ENCODE data around the gene PPT2. TPM values are rescaled to one million over a fixed set of nuclear protein-coding genes. Genes with fewer than 3 reads are reported as not detected.

Gene PPT2
- total RNA-seq, 1 experiment from 2014 or later, result 30.0 TPM

DNA sequence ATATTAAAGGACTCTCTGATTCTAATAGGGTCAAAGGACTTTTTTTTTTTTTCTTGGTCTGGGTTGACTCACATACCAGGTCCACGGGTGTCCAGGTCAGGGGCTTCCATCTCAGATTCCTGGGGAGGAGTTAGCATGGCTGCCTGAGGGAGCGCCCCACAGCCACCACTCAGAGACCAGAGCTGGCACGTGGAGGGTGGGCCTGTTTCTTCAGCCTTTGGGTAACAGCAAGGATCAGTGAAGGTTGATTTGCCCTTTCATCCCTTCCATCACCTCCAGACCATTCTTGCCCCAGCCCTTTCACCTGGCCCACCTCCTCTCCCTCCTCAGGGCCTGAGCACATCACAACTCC is 44.4 kb downstream of the PPT2 start:
- Mint-ChIP-seq H3K4me1 (peaks cover 28% of the 10 kb centered on the region), H3K27ac (no peak overlapping the region), H3K27me3 (ENCODE audit: low read depth) (peaks cover 3% of the 10 kb centered on the region; the same call in 1 of the 2 replicates), H3K4me3 (no peak overlapping the region), H3K9me3 (no peaks in the 10 kb centered on the region), H3K36me3 (no peaks in the 10 kb centered on the region)
- ATAC-seq (no peak), DNase-seq (ENCODE audit: low spot score) (no peak)
- TF ChIP-seq PRDM15 (CRISPR knock-in tag; IDR thresholded peaks at IDR 0.05), result no peak
- TF ChIP-seq, protein P1, sequence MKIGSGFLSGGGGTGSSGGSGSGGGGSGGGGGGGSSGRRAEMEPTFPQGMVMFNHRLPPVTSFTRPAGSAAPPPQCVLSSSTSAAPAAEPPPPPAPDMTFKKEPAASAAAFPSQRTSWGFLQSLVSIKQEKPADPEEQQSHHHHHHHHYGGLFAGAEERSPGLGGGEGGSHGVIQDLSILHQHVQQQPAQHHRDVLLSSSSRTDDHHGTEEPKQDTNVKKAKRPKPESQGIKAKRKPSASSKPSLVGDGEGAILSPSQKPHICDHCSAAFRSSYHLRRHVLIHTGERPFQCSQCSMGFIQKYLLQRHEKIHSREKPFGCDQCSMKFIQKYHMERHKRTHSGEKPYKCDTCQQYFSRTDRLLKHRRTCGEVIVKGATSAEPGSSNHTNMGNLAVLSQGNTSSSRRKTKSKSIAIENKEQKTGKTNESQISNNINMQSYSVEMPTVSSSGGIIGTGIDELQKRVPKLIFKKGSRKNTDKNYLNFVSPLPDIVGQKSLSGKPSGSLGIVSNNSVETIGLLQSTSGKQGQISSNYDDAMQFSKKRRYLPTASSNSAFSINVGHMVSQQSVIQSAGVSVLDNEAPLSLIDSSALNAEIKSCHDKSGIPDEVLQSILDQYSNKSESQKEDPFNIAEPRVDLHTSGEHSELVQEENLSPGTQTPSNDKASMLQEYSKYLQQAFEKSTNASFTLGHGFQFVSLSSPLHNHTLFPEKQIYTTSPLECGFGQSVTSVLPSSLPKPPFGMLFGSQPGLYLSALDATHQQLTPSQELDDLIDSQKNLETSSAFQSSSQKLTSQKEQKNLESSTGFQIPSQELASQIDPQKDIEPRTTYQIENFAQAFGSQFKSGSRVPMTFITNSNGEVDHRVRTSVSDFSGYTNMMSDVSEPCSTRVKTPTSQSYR (CRISPR knock-in tag; IDR thresholded peaks at IDR 0.05), result no peak
- no peak for TF ChIP-seq TCF7 (CRISPR knock-in tag; IDR thresholded peaks at IDR 0.05; ENCODE audit: low read depth)
- TF ChIP-seq, protein P2, sequence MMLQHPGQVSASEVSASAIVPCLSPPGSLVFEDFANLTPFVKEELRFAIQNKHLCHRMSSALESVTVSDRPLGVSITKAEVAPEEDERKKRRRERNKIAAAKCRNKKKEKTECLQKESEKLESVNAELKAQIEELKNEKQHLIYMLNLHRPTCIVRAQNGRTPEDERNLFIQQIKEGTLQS (CRISPR knock-in tag; conservative IDR thresholded peaks at IDR 0.05), result no peak
- no peak for TF ChIP-seq NFYB (CRISPR knock-in tag; conservative IDR thresholded peaks at IDR 0.05; ENCODE audit: low read depth)
- no peak for TF ChIP-seq SMAD4 (CRISPR knock-in tag; IDR thresholded peaks at IDR 0.05)
- TF ChIP-seq, protein P3, sequence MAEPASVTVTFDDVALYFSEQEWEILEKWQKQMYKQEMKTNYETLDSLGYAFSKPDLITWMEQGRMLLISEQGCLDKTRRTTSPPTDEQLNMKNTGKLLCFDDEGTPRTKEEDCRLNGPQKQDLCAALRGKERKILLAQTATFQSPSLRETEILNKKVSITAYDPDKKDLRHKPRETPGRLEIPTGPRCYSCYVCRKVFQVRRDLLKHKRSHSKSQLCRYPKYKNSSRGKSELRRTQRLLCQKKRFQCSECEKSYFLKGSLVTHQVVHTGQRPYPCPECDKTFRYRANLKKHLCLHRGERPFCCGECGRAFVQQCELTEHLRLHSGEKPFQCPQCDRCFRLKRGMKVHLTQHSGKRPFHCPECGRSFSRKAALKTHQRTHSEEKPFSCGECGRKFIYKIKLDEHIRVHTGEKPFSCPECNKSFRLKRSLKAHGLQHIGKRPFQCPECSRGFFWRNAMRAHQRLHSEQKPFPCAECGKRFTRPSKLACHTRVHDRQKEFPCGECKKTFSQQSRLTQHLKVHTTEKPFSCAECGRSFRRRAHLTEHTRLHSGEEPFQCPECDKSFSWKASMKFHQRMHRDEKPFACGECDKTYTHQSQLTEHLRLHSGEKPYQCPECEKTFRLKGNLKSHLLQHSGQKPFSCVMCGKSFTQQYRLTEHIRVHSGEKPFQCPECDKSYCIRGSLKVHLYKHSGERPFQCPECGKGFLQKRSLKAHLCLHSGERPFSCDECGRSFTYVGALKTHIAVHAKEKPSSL (CRISPR knock-in tag; conservative IDR thresholded peaks at IDR 0.05), result no peak
- TF ChIP-seq SP1 (CRISPR knock-in tag; conservative IDR thresholded peaks at IDR 0.05), result no peak
- TF ChIP-seq IRF1 (CRISPR knock-in tag; IDR thresholded peaks at IDR 0.05), result no peak
- no peak for TF ChIP-seq TEAD4 (CRISPR knock-in tag; IDR thresholded peaks at IDR 0.05)
- no peak for TF ChIP-seq E2F5 (CRISPR knock-in tag; IDR thresholded peaks at IDR 0.05)
- no peak for TF ChIP-seq RELA (CRISPR knock-in tag; IDR thresholded peaks at IDR 0.05; ENCODE audit: borderline replicate concordance)
- no peak for TF ChIP-seq ZNF121 (CRISPR knock-in tag; IDR thresholded peaks at IDR 0.05)
- no peak for TF ChIP-seq KAT7 (CRISPR knock-in tag; IDR thresholded peaks at IDR 0.05; ENCODE audit: borderline replicate concordance)
- no peak for TF ChIP-seq GRHL2 (CRISPR knock-in tag; IDR thresholded peaks at IDR 0.05; ENCODE audit: insufficient replicate concordance, severe bottlenecking)
- no peak for TF ChIP-seq MYBL2 (CRISPR knock-in tag; IDR thresholded peaks at IDR 0.05)
- no peak for TF ChIP-seq ZNF416 (CRISPR knock-in tag; IDR thresholded peaks at IDR 0.05)
- TF ChIP-seq, protein P4, sequence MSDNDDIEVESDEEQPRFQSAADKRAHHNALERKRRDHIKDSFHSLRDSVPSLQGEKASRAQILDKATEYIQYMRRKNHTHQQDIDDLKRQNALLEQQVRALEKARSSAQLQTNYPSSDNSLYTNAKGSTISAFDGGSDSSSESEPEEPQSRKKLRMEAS (CRISPR knock-in tag; IDR thresholded peaks at IDR 0.05), result no peak
- TF ChIP-seq ZNF232 (CRISPR knock-in tag; IDR thresholded peaks at IDR 0.05), result no peak
- ChIA-PET CTCF (interaction anchor here (0.7 to 1.5 kb wide), 3 partner anchors 150 to 786 kb away, joined by 3 to 4 read pairs (median 4); no protein-coding TSS in a partner anchor), POLR2A (no interaction called here)

Measured in WTC11 (cell line).